GM18867 (cell line): ENCODE results near the gene SUCLG1.

Experiments used
- ATAC-seq: cut with Tn5 transposase; IDR thresholded peaks from one replicate; pipeline ENCODE4 v1.9.1; 2021; ENCODE audit warnings: mild to moderate bottlenecking, moderate library complexity; ENCODE audit not compliant: unreplicated experiment

SUCLG1 gene

GRCh38 chr2:84467389-84467788 lies 8.3 kb upstream of the SUCLG1 start:
- ATAC-seq, result no peak

GRCh38 chr2:84461310-84461709 lies 2.2 kb upstream of the SUCLG1 start:
- no peak for ATAC-seq

GRCh38 chr2:84460670-84461069 lies 1.6 kb upstream of the SUCLG1 start:
- ATAC-seq, result no peak

DNA sequence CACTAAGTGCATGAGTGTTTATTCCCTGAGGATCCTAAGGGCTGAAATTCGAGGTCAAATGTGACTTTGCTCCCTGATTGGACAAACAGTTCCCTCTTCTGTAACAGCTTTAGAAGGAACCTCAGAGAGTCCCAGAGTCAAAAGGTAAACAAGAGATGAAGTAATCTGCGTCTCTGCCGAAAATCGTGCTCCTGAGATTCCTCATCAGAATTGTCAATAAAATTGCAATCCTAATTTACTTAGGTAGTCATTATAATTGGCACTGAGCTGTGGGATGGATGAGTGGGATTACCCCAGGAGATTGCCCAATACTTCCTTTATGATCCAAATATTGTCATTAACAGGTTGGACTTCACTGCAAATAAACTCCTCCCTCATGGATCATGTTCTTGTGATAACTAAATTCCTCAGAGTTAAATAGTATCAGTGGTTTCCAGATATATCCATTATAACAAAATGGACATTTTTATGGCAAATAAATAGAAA lies 907 bp upstream of the SUCLG1 start:
- ATAC-seq, result no peak

- ATAC-seq, result peak; percentile 29
Measured at GRCh38 chr2:84458551-84459017, 496 bp downstream of the SUCLG1 start.

DNA sequence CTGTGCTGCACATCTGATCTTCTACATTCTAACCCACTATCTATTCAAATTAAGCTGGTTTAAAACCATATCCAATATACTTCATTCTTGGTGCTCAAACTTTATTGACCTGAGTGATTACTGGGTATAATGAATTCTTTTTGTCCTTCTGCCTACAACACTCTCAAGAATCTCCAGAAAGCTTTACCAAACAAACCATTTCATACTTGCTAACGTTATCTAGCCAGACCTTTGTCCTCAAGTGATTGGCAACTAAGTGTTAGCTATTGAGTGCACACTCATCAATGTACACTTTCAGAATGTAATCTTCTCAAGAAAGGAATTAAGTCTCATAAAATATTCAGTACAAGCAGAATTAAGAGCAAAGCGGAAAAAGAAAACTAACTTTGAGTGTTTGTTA lies 1.4 kb downstream of the SUCLG1 start:
- ATAC-seq, result no peak

GRCh38 chr2:84456156-84456555 lies 2.9 kb downstream of the SUCLG1 start:
- ATAC-seq, result no peak

- no peak for ATAC-seq
Measured at GRCh38 chr2:84454581-84454980, 4.5 kb downstream of the SUCLG1 start.

GRCh38 chr2:84452624-84453023 lies 6.5 kb downstream of the SUCLG1 start:
- no peak for ATAC-seq

GRCh38 chr2:84451579-84451978 lies 7.5 kb downstream of the SUCLG1 start:
- ATAC-seq, result no peak

DNA sequence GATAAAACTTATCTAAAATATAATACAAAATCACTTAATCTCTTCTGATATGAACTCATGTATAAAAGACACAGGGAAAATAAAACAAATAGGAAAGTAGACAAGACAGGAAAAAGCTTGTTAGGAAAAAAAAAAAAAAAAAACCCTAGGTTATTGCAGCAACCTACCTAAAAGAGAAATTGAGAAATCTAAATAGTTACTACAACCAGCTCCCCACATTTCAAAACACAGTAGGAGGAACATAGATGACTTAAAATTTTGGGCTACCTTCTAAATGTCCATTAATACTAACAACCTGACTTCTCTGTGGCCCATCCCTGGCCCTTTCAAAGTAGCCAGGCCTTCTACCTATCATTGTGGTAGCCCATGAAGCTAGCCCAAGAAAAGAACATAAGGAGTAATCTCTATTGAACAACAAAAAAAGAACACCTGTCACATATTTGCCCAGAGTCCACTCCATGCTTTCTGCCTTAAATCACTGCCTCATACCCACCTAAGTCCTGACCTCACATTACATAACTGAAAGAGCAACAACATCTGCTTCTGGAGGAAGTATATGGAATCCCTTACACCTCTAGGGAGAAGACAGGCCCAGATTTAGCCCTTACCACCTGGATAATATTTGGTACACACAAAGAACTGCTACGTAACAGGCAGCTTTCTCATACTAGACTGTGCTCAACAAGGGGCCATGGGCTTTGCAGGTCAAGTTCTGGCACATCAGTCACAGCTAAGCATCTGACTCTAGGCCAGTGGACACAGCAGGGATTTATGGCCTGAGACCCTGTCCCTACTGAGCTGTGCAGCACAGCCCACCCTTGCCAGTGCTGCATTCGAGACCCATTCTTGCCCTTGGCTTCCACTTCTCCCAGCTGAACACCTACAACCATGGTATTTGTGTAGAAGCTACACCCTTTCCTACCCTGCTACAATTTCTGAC lies 8.5 kb downstream of the SUCLG1 start:
- ATAC-seq, result no peak

- no peak for ATAC-seq
Measured at GRCh38 chr2:84449711-84450110, 9.4 kb downstream of the SUCLG1 start.

GRCh38 chr2:84449055-84449454 lies 10.0 kb downstream of the SUCLG1 start:
- ATAC-seq, result no peak

GRCh38 chr2:84443477-84443876 lies 15.6 kb downstream of the SUCLG1 start:
- ATAC-seq, result no peak

- peak; percentile 58 for ATAC-seq
Measured at GRCh38 chr2:84442888-84443287, 16.2 kb downstream of the SUCLG1 start.

DNA sequence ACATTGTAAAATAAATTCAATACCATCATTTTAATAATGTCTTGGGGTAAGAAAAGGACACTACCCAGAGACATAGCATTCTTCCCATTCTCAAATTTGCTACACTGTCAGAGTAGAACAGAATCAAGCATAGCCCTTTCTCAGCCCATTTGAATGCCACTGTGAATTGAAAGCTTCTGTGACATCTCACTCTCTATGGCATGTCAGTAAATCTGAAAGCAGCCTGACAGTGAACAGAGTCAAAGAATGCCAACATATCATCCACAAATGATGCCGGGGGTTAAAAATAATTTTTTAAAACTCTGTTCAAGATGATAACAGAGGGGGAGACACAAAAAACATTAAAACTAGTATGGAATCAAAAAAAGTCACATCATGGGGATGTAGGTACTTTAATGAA lies 17.6 kb downstream of the SUCLG1 start:
- no peak for ATAC-seq

DNA sequence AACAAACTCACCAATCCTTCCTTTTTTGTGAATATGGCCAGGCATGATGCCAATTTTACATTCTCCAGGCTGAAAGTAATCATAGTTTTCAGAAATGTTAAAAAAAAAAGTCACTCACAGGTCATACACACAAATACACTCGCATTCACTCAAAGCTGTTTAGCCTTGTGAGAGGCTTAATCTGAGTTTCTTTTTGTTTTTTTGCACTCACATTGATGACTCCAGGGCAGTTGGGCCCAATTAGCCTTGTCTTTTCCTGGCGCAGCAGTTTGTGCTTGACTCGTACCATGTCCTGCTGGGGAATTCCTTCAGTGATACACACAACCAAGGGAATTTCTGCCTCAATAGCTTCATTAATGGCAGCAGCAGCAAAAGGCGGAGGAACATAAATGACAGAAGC lies 18.0 kb downstream of the SUCLG1 start:
- no peak for ATAC-seq

GRCh38 chr2:84435345-84436025 lies 23.6 kb downstream of the SUCLG1 start:
- no peak for ATAC-seq

GRCh38 chr2:84429328-84429727 lies 29.8 kb downstream of the SUCLG1 start:
- no peak for ATAC-seq

- peak; percentile 82 for ATAC-seq
Measured at GRCh38 chr2:84427235-84428138, 31.6 kb downstream of the SUCLG1 start.

DNA sequence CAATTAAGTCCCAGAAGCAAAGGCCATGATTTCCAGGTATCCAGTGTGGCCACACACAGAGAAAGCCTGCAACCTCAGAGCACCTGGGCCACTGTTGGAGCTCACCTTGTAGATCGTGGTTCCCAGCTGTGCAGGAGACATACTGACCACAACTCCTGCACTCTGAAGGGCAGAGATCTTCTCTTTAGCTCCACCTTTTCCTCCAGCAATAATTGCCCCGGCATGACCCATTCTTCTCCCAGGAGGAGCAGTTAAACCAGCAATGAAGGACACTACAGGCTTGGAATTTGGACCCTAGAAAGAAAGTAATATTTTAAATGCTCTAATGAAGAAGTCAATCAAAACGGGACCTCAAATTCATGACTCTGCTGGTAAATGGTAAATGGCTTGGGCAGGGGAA lies 33.8 kb downstream of the SUCLG1 start:
- no peak for ATAC-seq
